Measurements from ENCODE around the gene SCUBE3. TPM values are rescaled to one million over a fixed set of nuclear protein-coding genes. Genes with fewer than 3 reads are reported as not detected.

Gene SCUBE3
- total and polyA plus RNA-seq, 2 of the 13 experiments (the other 11 are each of a cell fraction or from before 2014, with no cell fraction given) = not detected

DNA sequence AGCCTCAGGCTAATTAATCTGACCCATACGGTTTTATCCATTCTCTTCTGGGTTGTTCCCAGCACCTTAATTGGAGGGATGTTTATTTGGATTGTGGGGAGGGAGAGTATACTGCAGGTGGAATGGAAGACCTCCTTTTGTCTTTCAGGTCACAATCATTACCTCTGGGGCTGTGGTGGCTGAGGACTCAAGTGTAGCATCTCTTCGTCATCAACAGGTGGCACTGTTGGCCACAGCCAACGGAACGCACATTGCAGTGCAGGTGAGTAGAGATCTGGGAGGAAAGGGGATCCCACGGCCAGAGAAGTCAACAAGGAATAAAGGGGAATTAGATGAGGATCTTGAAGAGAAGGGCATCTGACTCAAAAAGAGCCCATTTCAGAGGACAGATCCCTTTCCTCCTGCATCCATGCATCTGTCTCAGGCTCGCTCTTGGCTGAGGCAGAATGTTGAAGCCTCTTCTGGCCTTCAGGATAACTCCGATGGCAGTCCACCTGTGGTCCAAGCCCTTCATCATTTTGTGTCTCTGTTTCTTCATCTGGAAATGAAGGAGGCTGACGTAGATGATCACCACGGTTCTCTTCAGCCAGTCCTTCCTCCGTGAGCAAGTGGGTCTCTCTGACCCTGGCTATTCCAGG is 80.7 kb downstream of the SCUBE3 start (continued):
- TF ChIP-seq, protein P1, sequence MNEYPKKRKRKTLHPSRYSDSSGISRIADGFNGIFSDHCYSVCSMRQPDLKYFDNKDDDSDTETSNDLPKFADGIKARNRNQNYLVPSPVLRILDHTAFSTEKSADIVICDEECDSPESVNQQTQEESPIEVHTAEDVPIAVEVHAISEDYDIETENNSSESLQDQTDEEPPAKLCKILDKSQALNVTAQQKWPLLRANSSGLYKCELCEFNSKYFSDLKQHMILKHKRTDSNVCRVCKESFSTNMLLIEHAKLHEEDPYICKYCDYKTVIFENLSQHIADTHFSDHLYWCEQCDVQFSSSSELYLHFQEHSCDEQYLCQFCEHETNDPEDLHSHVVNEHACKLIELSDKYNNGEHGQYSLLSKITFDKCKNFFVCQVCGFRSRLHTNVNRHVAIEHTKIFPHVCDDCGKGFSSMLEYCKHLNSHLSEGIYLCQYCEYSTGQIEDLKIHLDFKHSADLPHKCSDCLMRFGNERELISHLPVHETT (CRISPR knock-in tag; conservative IDR thresholded peaks at IDR 0.05) = no peak
- TF ChIP-seq XRCC5 (optimal IDR thresholded peaks at IDR 0.05; ENCODE audit: low read length) = peak; percentile 86
- 0 out of 2 replicates have a peak, but pooled peaks have one; percentile 12 for TF ChIP-seq GATAD2A (CRISPR knock-in tag; IDR thresholded peaks at IDR 0.05)
- TF ChIP-seq THAP11 (CRISPR knock-in tag; IDR thresholded peaks at IDR 0.05) = peak; percentile 32; the same call in 1 of the 2 replicates
- no peak for TF ChIP-seq SKI (IDR thresholded peaks at IDR 0.05; ENCODE audit: partially characterized antibody)
- TF ChIP-seq, protein P2, sequence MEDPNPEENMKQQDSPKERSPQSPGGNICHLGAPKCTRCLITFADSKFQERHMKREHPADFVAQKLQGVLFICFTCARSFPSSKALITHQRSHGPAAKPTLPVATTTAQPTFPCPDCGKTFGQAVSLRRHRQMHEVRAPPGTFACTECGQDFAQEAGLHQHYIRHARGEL (CRISPR knock-in tag; IDR thresholded peaks at IDR 0.05) = no peak
- TF ChIP-seq, protein P3, sequence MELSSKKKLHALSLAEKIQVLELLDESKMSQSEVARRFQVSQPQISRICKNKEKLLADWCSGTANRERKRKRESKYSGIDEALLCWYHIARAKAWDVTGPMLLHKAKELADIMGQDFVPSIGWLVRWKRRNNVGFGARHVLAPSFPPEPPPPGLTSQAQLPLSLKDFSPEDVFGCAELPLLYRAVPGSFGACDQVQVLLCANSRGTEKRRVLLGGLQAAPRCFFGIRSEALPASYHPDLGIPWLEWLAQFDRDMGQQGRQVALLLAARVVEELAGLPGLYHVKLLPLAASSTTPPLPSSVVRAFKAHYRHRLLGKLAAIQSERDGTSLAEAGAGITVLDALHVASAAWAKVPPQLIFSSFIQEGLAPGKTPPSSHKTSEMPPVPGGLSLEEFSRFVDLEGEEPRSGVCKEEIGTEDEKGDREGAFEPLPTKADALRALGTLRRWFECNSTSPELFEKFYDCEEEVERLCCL (CRISPR knock-in tag; IDR thresholded peaks at IDR 0.05; ENCODE audit: borderline replicate concordance) = no peak
- no peak for TF ChIP-seq ZNF619 (CRISPR knock-in tag; IDR thresholded peaks at IDR 0.05)
- TF ChIP-seq ZBTB38 (CRISPR knock-in tag; IDR thresholded peaks at IDR 0.05) = 0 out of 2 replicates have a peak, but pooled peaks have one; percentile 29
- TF ChIP-seq ZNF501 (CRISPR knock-in tag; IDR thresholded peaks at IDR 0.05) = no peak
- TF ChIP-seq SALL1 (CRISPR knock-in tag; IDR thresholded peaks at IDR 0.05) = 0 out of 2 replicates have a peak, but pooled peaks have one; percentile 20
- TF ChIP-seq, protein P4, sequence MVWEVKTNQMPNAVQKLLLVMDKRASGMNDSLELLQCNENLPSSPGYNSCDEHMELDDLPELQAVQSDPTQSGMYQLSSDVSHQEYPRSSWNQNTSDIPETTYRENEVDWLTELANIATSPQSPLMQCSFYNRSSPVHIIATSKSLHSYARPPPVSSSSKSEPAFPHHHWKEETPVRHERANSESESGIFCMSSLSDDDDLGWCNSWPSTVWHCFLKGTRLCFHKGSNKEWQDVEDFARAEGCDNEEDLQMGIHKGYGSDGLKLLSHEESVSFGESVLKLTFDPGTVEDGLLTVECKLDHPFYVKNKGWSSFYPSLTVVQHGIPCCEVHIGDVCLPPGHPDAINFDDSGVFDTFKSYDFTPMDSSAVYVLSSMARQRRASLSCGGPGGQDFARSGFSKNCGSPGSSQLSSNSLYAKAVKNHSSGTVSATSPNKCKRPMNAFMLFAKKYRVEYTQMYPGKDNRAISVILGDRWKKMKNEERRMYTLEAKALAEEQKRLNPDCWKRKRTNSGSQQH (CRISPR knock-in tag; IDR thresholded peaks at IDR 0.05; ENCODE audit: low read depth) = no peak
- TF ChIP-seq SMC3 (IDR thresholded peaks at IDR 0.05; ENCODE audit: low read length) = peak; percentile 73; the same call in 1 of the 2 replicates
- TF ChIP-seq, protein P5, sequence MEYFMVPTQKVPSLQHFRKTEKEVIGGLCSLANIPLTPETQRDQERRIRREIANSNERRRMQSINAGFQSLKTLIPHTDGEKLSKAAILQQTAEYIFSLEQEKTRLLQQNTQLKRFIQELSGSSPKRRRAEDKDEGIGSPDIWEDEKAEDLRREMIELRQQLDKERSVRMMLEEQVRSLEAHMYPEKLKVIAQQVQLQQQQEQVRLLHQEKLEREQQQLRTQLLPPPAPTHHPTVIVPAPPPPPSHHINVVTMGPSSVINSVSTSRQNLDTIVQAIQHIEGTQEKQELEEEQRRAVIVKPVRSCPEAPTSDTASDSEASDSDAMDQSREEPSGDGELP (IDR thresholded peaks at IDR 0.05; ENCODE audit: borderline replicate concordance, low read depth) = no peak
- TF ChIP-seq PITX1 (CRISPR knock-in tag; IDR thresholded peaks at IDR 0.05) = no peak
- TF ChIP-seq KDM2A (CRISPR knock-in tag; IDR thresholded peaks at IDR 0.05; ENCODE audit: borderline replicate concordance, low read depth) = peak; percentile 66; the same call in 1 of the 2 replicates
- TF ChIP-seq, protein P6, sequence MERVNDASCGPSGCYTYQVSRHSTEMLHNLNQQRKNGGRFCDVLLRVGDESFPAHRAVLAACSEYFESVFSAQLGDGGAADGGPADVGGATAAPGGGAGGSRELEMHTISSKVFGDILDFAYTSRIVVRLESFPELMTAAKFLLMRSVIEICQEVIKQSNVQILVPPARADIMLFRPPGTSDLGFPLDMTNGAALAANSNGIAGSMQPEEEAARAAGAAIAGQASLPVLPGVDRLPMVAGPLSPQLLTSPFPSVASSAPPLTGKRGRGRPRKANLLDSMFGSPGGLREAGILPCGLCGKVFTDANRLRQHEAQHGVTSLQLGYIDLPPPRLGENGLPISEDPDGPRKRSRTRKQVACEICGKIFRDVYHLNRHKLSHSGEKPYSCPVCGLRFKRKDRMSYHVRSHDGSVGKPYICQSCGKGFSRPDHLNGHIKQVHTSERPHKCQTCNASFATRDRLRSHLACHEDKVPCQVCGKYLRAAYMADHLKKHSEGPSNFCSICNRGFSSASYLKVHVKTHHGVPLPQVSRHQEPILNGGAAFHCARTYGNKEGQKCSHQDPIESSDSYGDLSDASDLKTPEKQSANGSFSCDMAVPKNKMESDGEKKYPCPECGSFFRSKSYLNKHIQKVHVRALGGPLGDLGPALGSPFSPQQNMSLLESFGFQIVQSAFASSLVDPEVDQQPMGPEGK (CRISPR knock-in tag; IDR thresholded peaks at IDR 0.05) = no peak
- TF ChIP-seq TEAD3 (CRISPR knock-in tag; optimal IDR thresholded peaks at IDR 0.05; ENCODE audit: borderline replicate concordance) = peak; percentile 73
- TF ChIP-seq, protein P7, sequence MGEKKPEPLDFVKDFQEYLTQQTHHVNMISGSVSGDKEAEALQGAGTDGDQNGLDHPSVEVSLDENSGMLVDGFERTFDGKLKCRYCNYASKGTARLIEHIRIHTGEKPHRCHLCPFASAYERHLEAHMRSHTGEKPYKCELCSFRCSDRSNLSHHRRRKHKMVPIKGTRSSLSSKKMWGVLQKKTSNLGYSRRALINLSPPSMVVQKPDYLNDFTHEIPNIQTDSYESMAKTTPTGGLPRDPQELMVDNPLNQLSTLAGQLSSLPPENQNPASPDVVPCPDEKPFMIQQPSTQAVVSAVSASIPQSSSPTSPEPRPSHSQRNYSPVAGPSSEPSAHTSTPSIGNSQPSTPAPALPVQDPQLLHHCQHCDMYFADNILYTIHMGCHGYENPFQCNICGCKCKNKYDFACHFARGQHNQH (CRISPR knock-in tag; IDR thresholded peaks at IDR 0.05) = peak; percentile 58; the same call in 1 of the 2 replicates
- TF ChIP-seq, protein P8, sequence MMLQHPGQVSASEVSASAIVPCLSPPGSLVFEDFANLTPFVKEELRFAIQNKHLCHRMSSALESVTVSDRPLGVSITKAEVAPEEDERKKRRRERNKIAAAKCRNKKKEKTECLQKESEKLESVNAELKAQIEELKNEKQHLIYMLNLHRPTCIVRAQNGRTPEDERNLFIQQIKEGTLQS (CRISPR knock-in tag; IDR thresholded peaks at IDR 0.05) = no peak
- no peak for TF ChIP-seq ZNF263 (CRISPR knock-in tag; IDR thresholded peaks at IDR 0.05)
